Jurkat, Clone E6-1 (cell line): ENCODE measurements around the gene SLC47A2.

Experiments
- DNase-seq: peaks from one replicate; pipeline ENCODE4 v3.0.0-alpha.2; 2011; ENCODE audit warnings: low read depth, low spot score
- H3K4me3 ChIP-seq: 2 replicates; pipeline ENCODE4 v1.5.1; 2011; ENCODE audit warnings: mild to moderate bottlenecking, low read length, control low read depth, moderate library complexity

SLC47A2 gene

GRCh38 chr17:19747829-19748806 lies 31.7 kb upstream of the SLC47A2 start, which contains the start of gene ALDH3A1:
Gene ALDH3A1, minus strand, starts transcription at chr17:19748298. Its CDS starts 3,169 bp downstream, at chr17:19745129.
- no peak within 1 kb of the TSS for H3K4me3 ChIP-seq
- no peak for DNase-seq

GRCh38 chr17:19747159-19747719 lies 30.9 kb upstream of the SLC47A2 start:
- no peak overlapping the region for H3K4me3 ChIP-seq
- no peak for DNase-seq

GRCh38 chr17:19746517-19746916 lies 30.1 kb upstream of the SLC47A2 start:
- H3K4me3 ChIP-seq: no peak overlapping the region
- no peak for DNase-seq

GRCh38 chr17:19744922-19745757 lies 28.8 kb upstream of the SLC47A2 start:
- no peak for DNase-seq
- H3K4me3 ChIP-seq: no peak overlapping the region

GRCh38 chr17:19744492-19744891 lies 28.1 kb upstream of the SLC47A2 start:
- DNase-seq: no peak
- no peak overlapping the region for H3K4me3 ChIP-seq

GRCh38 chr17:19743101-19744100 lies 27.0 kb upstream of the SLC47A2 start:
- no peak overlapping the region for H3K4me3 ChIP-seq
- DNase-seq: no peak

- H3K4me3 ChIP-seq: no peak overlapping the region
- no peak for DNase-seq
Observed at GRCh38 chr17:19742495-19742894, 26.1 kb upstream of the SLC47A2 start.

- DNase-seq: no peak
- no peak overlapping the region for H3K4me3 ChIP-seq
Observed at GRCh38 chr17:19741832-19742457, 25.6 kb upstream of the SLC47A2 start.

GRCh38 chr17:19740933-19741332 lies 24.5 kb upstream of the SLC47A2 start:
- H3K4me3 ChIP-seq: no peak overlapping the region
- no peak for DNase-seq

GRCh38 chr17:19739241-19740201 lies 23.1 kb upstream of the SLC47A2 start:
- no peak overlapping the region for H3K4me3 ChIP-seq
- DNase-seq: no peak

GRCh38 chr17:19738757-19739156 lies 22.4 kb upstream of the SLC47A2 start:
- DNase-seq: no peak
- H3K4me3 ChIP-seq: no peak overlapping the region

GRCh38 chr17:19738073-19738449 lies 21.7 kb upstream of the SLC47A2 start:
- H3K4me3 ChIP-seq: no peak overlapping the region
- DNase-seq: no peak

- no peak overlapping the region for H3K4me3 ChIP-seq
- DNase-seq: no peak
Observed at GRCh38 chr17:19737305-19738072, 21.1 kb upstream of the SLC47A2 start.

GRCh38 chr17:19736071-19736470 lies 19.7 kb upstream of the SLC47A2 start:
- no peak for DNase-seq
- no peak overlapping the region for H3K4me3 ChIP-seq

GRCh38 chr17:19733953-19734526 lies 17.7 kb upstream of the SLC47A2 start:
- H3K4me3 ChIP-seq: no peak overlapping the region
- no peak for DNase-seq

GRCh38 chr17:19731626-19732025 lies 15.2 kb upstream of the SLC47A2 start:
- no peak overlapping the region for H3K4me3 ChIP-seq
- no peak for DNase-seq
